NCI-H345 treated with DMSO at 0.1 percent for 48 hours (cell line): ENCODE data around the gene OSR1.
A peak's percentile ranks its signal among the peaks of the same experiment; 100 is the strongest.
"Not testable (repeated sequence)": the region's sequence is repeated elsewhere in the genome, so short reads cannot be mapped to it uniquely, and the experiment has no call there.

Experiments used
- DNase-seq: peaks from one replicate; lab custom pipeline; 2025; ENCODE audit not compliant: unreplicated experiment; lab: John Stamatoyannopoulos, UW

OSR1 gene

DNA sequence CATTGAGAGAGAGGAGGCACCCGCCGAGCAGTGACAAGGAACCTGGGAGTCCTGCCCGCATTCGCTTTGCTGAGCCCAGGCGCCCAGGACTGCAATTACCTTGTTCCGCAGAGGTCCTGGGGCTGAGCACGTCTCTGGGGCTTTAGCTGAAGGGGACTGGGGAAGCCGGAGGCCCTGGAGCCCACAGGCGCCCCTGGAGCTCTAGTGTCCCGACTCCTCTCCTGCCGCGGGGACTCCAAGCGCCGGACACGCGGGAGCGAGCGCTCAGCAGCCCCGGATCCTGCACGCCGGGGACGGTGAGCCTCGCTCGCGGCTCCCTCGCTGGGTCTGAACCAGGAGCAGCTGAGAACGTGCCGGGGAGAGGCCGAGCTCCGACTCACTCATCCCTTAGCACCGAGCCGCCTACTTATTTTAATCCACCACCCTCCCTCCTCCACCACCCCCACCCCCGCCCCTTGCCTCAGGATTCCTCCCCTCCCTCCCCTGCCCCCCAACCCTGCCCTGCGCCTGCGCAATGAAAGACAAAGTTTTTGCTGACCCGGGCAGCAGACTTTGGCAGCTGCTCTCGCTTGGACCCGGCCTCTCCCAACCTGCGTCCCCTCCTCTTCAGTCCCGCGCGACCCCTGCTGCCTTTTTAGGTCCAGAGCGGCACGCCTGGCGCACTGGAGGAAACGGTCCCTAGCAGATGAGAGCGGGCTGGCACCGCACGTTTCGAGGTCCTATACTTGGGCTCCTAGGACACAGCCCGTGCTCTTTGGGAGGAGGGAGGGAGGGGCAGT lies at the start of gene OSR1:
OSR1 (minus strand) TSS at position 382 of the 779 bp plus-strand sequence. CDS start 4,818 bp downstream, outside the sequence.
- peak; percentile 45 for DNase-seq

DNA sequence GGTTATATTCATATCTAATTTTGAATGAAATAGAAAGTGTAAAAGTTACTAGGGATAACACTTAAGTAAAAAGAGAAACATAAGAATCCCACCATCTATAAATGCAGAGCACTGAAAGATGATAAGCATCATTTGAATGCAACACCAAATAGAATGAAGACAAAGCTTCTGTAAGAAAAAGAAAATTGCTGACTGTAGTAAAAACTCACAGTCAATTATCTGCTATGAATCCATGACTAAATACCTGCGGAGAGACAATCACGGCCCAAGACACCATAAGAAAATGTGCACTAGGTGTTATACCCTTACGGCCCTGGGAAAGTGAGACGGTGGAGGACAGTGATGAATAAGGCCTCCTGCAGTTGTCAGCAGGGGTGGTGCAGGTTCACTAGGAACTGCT lies 45.4 kb upstream of the OSR1 start:
- no peak for DNase-seq

DNA sequence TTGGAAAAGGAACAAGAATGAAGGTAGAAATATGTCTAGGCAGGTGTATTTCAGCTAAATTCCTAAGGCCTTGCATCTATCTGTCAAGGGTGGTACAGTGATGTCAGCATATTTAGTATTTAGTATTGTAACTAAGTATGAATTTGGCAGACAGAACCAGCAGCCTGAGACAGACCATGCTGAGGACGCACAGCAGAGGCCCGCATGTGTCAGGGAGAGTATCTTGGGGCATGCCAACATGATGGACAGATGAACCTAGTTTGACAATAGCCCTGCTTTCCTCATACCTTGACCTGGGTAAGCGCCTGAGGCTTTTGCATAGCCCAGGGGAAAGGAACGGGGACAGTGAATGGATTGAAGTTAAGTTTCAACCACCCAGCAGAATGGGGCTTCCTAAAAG lies 33.8 kb upstream of the OSR1 start:
- DNase-seq: no peak

DNA sequence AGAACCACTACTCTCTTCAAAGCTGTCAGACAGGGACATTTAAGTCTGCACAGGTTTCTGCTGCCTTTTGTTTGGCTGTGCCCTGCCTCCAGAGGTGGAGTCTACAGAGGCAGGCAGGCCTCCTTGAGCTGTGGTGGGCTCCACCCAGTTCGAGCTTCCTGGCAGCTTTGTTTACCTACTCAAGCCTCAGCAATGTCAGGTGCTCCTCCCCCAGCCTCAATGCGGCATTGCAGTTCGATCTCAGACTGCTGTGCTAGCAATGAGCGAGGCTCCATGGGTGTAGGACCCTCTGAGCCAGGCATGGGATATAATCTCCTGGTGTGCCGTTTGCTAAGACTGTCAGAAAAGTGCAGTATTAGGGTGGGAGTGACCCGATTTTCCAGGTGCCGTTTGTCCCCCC lies 31.0 kb upstream of the OSR1 start:
- not testable (repeated sequence) for DNase-seq

DNA sequence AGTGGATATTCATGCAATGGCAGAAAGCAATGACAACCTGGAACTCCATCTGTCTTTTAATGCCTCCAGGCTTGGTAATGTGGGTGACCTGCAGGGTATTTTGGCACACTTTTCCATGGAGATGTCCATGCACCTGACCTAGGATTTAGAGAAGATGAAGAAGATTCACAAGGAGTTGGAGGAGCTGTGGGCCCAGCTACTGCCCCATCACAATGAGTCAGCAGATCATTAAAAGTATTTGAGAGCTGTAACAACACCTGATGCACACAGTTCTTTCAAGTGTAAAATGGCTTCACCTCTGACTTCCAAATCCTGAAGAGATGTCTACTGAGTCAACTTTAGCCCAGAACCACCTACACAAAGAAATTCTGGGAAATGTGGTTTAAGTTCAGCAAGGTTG lies 22.1 kb upstream of the OSR1 start:
- no peak for DNase-seq

DNA sequence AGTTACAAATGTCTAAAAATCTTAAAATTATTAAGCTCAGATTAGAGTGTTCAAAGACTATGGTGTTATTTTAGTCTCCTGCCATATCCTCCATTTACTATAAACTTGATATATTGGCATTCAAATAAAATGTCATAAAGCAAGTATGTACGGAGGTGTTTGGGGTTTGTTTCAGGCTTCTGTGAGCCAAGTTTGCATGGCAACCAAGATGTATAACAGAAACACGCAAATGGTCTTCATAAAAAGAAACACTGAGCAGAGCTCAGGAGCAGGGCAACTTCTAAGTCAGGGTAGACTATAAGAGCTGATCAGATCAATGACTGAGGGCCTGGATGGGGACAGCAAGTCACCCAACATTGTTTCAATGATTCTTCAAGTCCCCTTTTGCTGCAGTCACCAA lies 20.5 kb upstream of the OSR1 start:
- no peak for DNase-seq

DNA sequence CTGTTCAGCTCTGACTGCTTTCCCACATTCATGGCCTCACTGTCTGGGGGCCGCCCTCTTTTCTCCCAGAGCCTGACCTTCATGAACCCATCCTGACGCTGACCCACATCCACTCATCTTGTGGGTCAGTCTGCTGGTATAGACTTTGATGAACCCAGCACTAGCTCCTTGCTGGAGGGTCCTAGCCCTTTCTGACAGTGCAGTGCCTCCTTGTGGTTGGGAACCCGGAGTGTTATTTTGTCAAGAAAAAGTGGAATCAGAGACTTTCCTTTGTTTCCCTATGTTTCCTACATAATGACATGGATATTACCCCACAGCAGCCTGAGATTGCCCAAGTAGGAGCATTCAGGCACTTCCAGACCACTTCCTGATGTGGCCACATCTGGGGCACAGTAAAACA lies 19.3 kb upstream of the OSR1 start:
- no peak for DNase-seq

DNA sequence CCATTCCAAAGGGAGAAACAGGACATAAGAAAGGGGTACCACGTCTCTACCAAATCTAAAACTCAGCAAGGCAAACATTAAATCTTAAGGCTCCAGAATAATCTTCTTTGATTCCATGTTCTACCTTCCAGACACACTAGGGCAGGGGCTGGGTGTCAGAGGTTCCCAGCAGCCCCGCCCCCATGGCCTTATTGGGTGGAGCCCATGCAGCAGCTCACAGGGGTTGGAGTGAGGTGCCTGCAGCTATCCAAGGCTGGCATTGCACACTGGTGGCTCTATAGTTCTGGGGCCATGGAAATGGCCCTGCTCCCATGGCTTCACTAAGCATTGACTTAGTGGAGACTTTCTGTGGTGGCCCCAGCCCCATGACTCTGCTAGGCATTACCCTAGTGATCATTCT lies 14.9 kb upstream of the OSR1 start:
- no peak for DNase-seq

DNA sequence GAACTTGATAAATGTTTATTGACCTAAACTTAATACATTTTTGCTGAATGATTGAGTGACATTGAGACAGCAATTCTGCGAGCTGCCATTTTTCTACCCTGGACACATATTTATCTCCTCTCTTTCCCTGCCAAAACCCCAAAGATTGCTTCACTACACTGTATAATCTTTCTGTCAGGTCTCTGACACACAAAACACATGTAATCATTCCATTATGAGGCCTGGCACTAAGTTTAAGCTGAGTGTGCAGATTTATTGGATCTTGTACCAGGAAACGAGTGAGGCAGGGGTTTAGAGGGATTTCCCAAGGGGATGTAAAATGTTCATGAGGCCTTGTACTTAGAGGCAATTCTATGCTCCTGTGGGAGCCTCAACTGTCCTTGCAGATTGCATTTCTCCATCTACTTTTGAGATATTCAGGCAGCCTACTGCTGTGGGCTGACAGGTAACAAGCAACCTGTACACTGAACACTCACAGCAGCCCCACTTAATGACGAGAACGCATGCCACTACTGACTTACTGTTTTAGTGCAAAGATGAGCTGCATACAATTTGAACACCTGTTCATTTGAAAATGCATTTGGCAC lies 13.7 kb upstream of the OSR1 start:
- DNase-seq: no peak

DNA sequence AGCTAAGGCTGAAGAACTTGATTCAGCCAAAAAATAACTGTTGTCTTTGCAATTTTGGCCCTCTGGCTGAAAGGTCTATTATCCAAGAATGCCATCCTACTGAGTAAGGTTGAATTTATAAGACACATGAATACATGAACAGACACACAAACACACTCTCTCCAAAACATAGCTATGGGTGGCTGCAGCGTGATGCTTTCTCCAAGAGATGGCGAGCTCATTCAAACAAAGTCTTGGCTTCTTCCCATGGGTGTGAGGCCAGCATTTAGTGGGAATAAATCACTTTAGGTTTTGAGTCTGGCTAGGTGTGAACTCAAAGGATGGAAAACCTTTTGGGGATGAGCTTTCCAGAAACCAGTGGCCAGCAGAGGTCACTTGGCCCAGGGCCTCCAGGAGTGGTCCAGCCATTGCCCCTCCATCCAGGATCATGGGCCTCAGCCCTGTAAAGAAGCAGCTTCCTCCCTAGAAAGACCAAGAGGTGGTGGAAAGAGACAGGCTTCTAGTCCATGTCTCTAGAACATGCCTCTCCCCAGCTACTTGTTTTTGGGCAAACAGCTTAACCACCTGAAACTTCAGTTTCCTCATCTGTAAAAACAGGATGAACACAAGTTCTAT lies 11.0 kb upstream of the OSR1 start:
- peak; percentile 11 for DNase-seq

DNA sequence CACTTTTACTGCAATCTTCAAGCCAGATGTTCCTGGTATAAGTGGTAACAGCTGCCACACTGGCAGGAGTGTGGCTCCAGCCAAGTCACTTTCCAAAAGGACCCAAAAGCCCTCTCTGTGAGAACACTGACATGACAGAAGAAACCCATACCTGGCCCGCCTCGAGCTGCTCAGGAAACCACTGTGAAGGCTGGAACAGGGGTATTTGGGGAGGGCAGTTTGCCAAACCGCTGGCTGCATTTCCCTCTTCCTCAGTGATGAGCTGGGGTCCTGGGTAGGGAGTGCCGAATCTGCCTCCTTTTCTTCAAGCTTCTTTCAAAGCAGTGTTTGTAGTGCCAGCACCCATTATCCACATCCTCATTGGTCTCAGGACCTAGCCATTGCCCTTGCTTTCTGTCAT lies 10.3 kb upstream of the OSR1 start:
- no peak for DNase-seq

DNA sequence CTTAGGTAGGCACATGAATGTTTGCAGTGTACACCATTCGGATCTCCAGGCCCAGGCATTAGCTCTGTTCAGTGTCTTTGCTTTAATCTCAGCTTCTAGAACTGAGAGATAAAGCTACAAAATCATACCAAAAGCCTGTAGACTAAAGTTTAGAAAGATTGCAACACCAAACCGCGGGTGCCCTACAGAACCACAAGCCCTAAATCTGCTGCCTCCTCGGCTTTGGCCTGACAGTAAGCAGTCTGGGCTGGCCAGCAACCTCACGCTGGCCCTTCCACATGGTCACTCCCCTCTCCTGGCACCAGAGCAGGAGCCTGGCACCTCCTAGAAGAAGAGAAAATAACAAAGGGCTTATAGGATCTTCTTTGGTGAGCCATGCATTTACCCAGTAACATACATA lies 8.9 kb upstream of the OSR1 start:
- DNase-seq: no peak

DNA sequence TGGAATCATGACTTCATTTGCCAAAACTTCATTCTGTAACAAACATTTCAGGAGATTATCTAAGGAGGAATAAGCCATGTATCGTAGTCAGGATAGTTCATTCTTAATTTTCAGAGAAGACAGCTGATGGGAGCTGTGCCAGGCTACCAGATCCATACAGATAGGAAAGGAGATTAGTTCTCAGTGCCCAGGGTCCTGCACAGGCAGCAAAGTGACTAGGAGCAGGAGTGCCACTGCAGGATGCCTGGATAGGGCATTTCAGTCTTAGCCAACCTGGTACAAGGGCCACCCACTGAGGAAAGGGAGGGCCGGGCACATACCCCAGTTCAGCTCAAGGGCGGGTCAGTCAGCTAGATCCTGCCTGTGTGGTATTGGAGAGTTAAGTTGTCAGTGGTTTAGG lies 6.7 kb upstream of the OSR1 start:
- DNase-seq: no peak

DNA sequence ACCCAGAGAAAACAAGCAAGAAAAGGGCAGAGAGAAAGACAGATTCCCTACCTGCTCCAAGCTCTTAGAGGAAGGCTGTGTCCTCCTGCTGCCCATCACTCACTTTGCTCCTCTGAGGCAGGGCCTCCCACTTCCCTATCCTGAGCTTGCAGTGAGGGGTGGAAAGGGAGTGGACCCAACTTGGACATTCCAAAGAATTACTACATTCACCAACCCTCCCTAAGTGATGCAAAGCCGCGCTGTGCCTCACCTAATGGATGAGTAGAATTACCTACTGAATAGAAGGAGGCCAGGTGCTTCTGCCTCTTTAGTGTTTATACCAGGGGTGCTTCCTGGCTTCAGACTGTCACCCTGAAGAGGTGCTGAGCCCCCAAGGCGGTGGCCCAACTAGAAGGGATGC lies 5.6 kb upstream of the OSR1 start:
- DNase-seq: no peak

DNA sequence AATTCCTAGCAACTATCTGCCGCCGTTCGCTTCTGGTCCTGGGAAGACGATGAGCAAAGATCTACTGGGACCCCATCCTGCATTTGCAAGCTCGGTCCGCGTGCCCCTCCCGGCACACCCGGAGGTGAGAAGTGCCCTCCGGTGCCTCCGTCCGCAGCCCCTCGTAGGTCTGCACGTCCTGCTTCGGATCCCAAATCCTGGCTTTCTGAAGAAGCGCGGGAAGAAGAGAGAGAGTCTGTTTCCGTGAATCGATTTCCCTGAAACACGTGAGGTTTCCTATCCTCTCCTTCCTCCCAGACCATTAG lies 5.0 kb upstream of the OSR1 start:
- no peak for DNase-seq

DNA sequence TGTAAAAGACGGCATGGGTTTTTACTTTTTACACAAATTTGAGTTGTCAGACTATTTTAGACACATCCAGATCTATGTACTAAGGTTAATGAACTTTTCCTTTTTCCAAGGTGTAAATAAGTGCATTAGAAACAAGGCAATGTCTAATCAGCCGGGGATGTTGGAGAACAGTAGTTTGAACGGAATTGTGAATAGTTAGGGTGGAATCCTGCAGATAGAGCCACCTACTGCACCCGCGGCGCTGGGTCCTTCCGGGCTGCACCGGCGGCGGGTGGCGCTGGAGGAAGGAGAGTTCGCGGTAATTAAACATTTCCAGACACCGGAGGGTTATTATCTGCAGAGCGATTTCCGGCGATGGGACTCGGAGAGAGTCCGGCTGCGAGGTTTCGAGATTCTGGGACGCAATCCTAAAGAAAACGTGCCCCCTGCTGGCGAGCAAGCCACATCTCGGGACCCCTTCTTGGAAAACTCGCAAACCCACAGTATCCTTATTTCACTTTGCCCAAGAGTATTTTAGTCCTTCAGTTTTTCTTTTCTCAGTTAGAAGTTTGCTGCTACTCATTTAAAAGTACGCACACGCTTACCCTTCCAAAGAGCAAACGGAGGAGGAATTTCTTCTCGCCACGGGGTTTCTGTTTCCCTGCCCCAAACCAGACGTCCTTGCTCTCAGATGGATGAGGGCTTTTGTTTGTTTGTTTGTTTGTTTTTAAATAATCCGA lies 4.5 kb upstream of the OSR1 start:
- peak; percentile 70 for DNase-seq

DNA sequence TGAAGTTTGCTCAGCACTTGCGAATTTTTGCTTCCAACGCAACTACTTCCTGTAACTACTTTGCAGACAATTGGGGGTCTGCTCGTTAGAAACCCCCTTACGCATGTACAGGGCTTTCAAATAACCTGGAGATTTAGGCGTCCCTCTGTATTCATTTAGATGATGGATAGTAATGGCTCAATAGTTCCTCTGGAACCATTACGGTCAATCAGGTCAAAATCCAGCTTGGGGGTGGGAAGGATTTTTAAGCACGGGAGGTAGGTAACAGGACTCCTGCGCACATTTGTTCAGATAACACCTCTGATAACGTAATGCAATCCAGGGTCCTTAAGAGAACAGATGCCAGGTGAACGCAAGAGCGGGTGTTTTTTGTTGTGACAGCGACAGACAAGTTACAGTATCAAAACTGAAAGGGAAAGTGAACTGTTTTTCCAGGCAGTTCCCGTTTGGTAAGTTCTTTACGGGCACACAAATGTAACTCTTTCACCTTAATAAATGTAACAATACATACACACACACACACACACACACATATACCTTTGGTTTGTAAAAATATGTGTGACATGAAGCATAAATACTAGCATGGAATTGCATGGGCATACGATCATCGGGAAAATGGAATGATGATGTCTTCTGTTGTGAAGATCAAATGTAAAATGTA lies 3.8 kb upstream of the OSR1 start:
- DNase-seq: peak; percentile 41

DNA sequence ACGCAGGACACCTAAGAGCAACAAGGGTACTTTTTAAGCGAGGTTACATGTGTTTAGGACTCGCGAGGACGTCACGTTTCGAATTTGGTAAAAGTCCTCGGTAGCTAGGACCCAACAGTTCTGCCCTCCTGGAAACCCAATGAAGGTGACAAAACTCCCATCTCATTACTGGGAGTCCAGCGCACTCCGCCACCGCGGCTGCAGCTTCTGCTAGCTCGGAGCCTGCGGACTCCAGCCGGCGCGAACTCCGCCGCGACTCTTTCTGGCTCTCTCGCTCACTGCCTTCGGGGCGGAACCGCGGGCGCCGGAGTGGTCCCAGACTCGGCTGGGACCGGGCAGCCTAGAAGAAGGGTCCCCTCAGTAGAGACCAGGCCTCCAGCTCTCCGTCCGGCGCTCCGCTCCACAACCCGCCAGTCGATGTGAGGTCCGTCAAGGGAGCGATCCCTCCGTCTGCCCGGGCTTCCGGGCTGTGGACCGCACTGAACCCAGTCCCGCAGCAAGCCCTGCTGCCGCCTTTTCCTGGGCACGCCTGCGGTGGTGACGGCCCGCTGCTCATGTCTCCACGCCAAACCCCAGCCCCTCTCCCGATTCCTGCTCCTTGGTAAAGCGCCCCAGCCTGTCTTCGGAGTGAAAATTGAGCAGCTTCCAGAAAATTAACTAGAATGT lies 3.0 kb upstream of the OSR1 start:
- no peak for DNase-seq

DNA sequence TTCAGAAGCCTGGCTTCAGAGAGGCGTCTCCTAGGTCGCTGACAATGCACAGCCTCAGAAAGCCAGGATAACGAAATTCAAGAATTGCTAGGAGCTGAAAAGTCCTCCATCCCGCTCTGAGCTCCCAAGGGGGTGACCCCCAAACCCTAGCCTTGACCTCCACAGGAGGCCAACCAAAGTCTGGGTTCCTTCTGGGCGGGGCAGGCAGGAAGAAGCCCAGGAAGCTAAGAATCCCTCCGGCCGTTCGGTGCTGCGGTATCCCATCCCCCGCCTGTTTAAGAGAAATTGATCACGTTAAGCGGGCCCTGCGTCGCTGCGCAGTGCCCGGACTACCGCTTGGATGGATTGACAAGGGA lies 2.5 kb upstream of the OSR1 start:
- DNase-seq: no peak

DNA sequence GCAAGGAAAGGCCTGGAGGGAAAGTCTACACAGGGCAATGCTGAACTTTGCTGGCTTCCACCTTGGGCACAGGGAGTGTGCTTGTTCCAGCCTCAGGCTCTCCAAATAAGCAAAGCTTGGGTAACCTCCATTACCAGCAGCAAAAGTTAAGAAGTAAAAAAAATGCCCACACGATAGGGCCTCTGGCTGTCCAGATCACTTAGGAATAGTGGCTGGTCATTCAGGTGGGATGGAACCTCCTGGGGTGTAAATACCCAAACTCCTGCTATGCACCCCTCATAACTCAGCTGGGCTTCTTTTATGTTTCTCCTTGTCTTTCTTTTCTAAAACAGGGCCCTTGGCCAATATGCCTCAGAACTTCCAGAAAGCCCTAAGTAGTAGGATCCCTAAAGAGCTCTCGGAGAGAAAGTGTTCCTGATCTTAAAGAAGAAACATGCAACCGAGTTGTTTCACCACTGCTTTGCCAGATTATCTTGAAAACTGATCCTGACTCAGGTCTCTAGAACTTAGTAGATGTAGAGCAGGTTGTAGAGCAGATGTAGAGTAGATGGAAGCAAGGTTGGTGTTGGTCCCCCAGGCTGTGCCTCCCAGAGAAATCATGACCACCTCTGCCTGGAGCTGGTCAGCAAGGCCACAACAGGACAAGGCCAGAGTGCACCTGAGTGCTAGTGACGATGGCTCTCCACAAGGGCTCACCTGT lies 2.0 kb upstream of the OSR1 start:
- DNase-seq: no peak

DNA sequence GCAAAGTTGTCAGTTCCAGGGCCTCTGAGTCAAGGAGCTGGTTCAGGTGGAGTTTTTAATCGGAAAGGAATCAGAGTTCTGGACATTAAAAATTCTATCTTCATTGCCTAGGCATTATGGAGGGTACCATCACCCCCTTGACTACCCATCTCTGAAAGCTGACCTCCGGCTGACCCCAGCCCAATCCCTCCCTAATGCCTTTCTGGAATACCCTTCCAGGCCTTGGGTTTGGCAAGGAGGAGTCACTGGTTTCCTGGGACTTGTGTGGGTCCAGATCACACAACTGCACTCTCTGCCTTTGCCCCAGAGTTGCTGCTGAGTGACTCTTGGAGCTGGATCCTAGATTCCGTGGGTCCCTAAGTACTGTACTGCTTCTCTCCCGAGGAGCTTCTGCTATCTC lies 1.0 kb upstream of the OSR1 start:
- DNase-seq: no peak
